Activated T-helper 2 cell treated with anti-CD3 and anti-CD28 coated beads, Interferon-gamma antibody, Interleukin-2, Interleukin-4, amounts not matched to agents 10 μg/mL and 5 μg/mL and 100 μg/mL, durations not matched to agents 14 hours and 24 hours and 36 hours (primary cell): ENCODE results near the gene SLC36A1. TPM values are rescaled to one million over a fixed set of nuclear protein-coding genes. Genes with fewer than 3 reads are reported as not detected.
"Not testable (repeated sequence)": the region's sequence is repeated elsewhere in the genome, so short reads cannot be mapped to it uniquely, and the experiment has no call there.

ENCODE experiments used
- DNase-seq: peaks from one replicate; pipeline ENCODE4 v3.0.0; 2021; ENCODE audit warnings: low spot score
- H3K27ac Mint-ChIP-seq: one replicate; pipeline ENCODE4 v1.8.0; 2021; ENCODE audit warnings: mixed read lengths
- H3K27me3 Mint-ChIP-seq: one replicate; pipeline ENCODE4 v1.8.0; 2021; ENCODE audit warnings: low read depth, mixed read lengths
- H3K36me3 Mint-ChIP-seq: one replicate; pipeline ENCODE4 v1.8.0; 2021; ENCODE audit warnings: low read depth, mixed read lengths
- H3K4me1 Mint-ChIP-seq: one replicate; pipeline ENCODE4 v1.8.0; 2021; ENCODE audit warnings: low read depth, mixed read lengths
- H3K4me3 Mint-ChIP-seq: one replicate; pipeline ENCODE4 v1.8.0; 2021; ENCODE audit warnings: low read depth, mild to moderate bottlenecking, moderate library complexity, mixed read lengths
- H3K9me3 Mint-ChIP-seq: one replicate; pipeline ENCODE4 v1.8.0; 2021; ENCODE audit warnings: mixed read lengths
- intact Hi-C: fragments of 100-400 bp; cut with micrococcal nuclease; formaldehyde crosslinking; loops from one replicate; pipeline ENCODE4 v1.15.1; 2023
- total RNA-seq: library from RNA; stranded (reverse); gene quantifications from 2 replicates; pipeline ENCODE4 v1.2.3, GENCODE V29; 2022

Gene SLC36A1
- 6.0 and 6.2 TPM in 2 replicates for total RNA-seq

DNA sequence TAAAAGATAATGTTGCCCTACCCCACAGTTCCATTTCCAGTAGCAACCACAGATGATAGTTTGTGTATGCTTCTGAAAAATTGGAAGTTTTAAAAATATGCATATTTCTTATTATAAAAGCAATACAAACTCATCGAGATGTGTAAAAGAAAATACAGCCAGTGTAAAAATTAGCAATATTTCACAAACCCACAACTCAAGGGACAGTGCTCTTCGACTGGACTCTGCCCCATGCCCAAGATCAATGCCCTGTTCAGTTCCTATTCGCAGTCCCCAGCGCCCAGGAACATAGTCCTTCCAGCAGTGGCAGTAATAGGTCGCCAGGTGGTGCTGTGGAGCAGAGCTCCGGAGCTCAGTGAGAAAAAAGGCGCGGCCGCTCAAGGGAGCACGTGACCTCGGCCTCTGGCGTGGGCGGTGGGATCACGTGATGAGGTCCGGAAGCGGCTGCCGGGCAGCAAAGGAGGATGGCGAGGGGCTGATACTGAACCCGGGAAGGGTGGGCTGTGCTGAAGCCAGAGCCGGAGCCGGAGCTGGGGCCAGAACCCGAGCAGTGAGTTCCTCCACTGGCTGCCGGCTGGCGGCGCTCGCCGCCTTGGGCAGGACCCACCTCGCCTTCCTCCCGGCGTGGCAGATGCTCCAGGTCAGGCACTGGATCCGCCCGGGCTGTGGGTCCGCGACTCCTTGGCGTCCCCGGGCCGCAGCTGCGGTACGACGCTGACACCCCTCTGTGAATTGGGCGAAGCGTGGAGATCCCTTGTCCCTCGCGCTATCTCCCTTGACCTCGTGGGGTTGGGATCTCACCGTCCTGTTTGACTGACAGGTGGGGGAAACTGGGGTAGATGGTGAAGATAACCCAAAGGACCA lies at the start of gene SLC36A1:
SLC36A1 (plus strand) TSS at position 430 of the 864 bp plus-strand sequence. CDS start 11,190 bp downstream, outside the sequence.
- no peaks in the 10 kb centered on the region for H3K9me3 Mint-ChIP-seq
- intact Hi-C loops: loop anchor here (1.0 to 5.0 kb wide), 5 partner anchors 53 to 323 kb away; partner anchors contain the start of gene G3BP1
- peaks cover 29% of the 10 kb centered on the region for H3K4me1 Mint-ChIP-seq
- H3K27ac Mint-ChIP-seq: peak within 1 kb of the TSS; percentile 83
- H3K27me3 Mint-ChIP-seq: peaks cover 38% of the 10 kb centered on the region
- peak; percentile 88 for DNase-seq
- H3K36me3 Mint-ChIP-seq: no peaks in the 10 kb centered on the region
- H3K4me3 Mint-ChIP-seq: peak within 1 kb of the TSS; percentile 85

GRCh38 chr5:151405334-151406160 lies 41.9 kb upstream of the SLC36A1 start:
- no peak for DNase-seq
- Mint-ChIP-seq H3K4me3 (no peak overlapping the region), H3K36me3 (no peaks in the 10 kb centered on the region), H3K27me3 (peaks cover 15% of the 10 kb centered on the region), H3K27ac (no peak overlapping the region), H3K4me1 (no peaks in the 10 kb centered on the region), H3K9me3 (no peaks in the 10 kb centered on the region)
- intact Hi-C loops: no loop called here

- H3K36me3 Mint-ChIP-seq: no peaks in the 10 kb centered on the region
- no peak for DNase-seq
- intact Hi-C loops: no loop called here
- H3K4me1 Mint-ChIP-seq: no peaks in the 10 kb centered on the region
- H3K4me3 Mint-ChIP-seq: no peak overlapping the region
- no peak overlapping the region for H3K27ac Mint-ChIP-seq
- peaks cover 10% of the 10 kb centered on the region for H3K27me3 Mint-ChIP-seq
- no peaks in the 10 kb centered on the region for H3K9me3 Mint-ChIP-seq
These were observed 41.0 kb upstream of the SLC36A1 start for GRCh38 chr5:151406322-151406947.

- no peak overlapping the region for H3K27ac Mint-ChIP-seq
- no peaks in the 10 kb centered on the region for H3K4me1 Mint-ChIP-seq
These were observed 38.7 kb upstream of the SLC36A1 start for GRCh38 chr5:151408591-151409230.

DNA sequence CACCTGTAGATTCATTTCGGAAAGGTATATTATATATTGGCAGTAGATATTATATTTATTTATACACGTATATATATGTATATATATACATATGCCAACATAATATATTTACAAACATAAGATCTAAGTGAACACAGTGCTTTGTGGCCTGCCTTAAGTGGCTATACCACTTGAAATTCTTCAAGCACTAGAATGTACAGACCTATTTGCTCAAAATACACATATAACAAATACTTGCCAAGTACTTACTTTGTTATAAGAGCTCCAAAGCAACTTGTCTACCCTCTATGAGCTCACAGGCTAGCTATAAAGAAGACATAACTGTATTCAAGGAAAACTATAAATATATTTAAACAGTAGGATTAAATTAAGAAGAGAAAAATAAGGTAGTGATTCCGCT lies 33.6 kb upstream of the SLC36A1 start:
- Mint-ChIP-seq H3K27me3 (peaks cover 10% of the 10 kb centered on the region), H3K4me1 (no peaks in the 10 kb centered on the region), H3K36me3 (no peaks in the 10 kb centered on the region), H3K27ac (no peak overlapping the region), H3K9me3 (peaks cover 12% of the 10 kb centered on the region), H3K4me3 (no peak overlapping the region)
- no peak for DNase-seq
- intact Hi-C loops: no loop called here

More at GRCh38 chr5:151408591-151409230, 38.7 kb upstream of the SLC36A1 start:
- Mint-ChIP-seq H3K9me3 (no peaks in the 10 kb centered on the region), H3K4me3 (no peak overlapping the region), H3K27me3 (peaks cover 13% of the 10 kb centered on the region), H3K36me3 (no peaks in the 10 kb centered on the region)
- DNase-seq: no peak
- intact Hi-C loops: no loop called here

GRCh38 chr5:151414536-151414935 lies 32.9 kb upstream of the SLC36A1 start:
- H3K9me3 Mint-ChIP-seq: peaks cover 15% of the 10 kb centered on the region
- H3K4me3 Mint-ChIP-seq: no peak overlapping the region
- H3K36me3 Mint-ChIP-seq: no peaks in the 10 kb centered on the region
- intact Hi-C loops: no loop called here
- no peak overlapping the region for H3K27ac Mint-ChIP-seq
- no peak for DNase-seq
- peaks cover 10% of the 10 kb centered on the region for H3K27me3 Mint-ChIP-seq
- no peaks in the 10 kb centered on the region for H3K4me1 Mint-ChIP-seq

DNA sequence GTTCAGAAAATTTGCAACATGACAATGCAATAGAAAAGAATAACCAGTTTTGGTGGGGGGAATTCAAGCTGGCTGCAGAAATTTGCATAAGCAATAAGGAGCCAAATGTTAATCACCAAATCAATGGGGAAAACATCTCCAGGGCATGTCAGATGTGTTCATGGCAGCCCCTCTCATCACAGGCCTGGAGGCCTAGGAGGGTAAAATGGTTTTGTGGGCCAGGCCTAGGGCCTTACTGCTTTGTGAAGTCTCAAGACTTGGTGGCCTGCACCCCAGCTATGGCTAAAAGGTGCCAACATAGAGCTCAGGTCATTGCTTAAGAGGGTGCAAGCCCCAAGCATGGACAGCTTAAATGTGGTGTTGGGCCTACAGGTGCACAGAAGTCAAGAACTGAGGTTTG lies 29.7 kb upstream of the SLC36A1 start:
- Mint-ChIP-seq H3K4me3 (no peak overlapping the region), H3K27me3 (peaks cover 6% of the 10 kb centered on the region), H3K36me3 (no peaks in the 10 kb centered on the region), H3K27ac (no peak overlapping the region), H3K4me1 (no peaks in the 10 kb centered on the region), H3K9me3 (peaks cover 15% of the 10 kb centered on the region)
- no peak for DNase-seq
- intact Hi-C loops: no loop called here

- no peaks in the 10 kb centered on the region for H3K36me3 Mint-ChIP-seq
- no peak for DNase-seq
- no peaks in the 10 kb centered on the region for H3K4me1 Mint-ChIP-seq
- no peak overlapping the region for H3K27ac Mint-ChIP-seq
- no peak overlapping the region for H3K4me3 Mint-ChIP-seq
- H3K9me3 Mint-ChIP-seq: peaks cover 15% of the 10 kb centered on the region
- H3K27me3 Mint-ChIP-seq: peaks cover 7% of the 10 kb centered on the region
- intact Hi-C loops: no loop called here
These were observed 27.3 kb upstream of the SLC36A1 start for GRCh38 chr5:151420127-151420526.

GRCh38 chr5:151424892-151425523 lies 22.4 kb upstream of the SLC36A1 start:
- Mint-ChIP-seq H3K9me3 (no peaks in the 10 kb centered on the region), H3K27me3 (peaks cover 13% of the 10 kb centered on the region), H3K4me3 (no peak overlapping the region), H3K36me3 (no peaks in the 10 kb centered on the region), H3K4me1 (no peaks in the 10 kb centered on the region), H3K27ac (no peak overlapping the region)
- intact Hi-C loops: no loop called here
- DNase-seq: no peak

DNA sequence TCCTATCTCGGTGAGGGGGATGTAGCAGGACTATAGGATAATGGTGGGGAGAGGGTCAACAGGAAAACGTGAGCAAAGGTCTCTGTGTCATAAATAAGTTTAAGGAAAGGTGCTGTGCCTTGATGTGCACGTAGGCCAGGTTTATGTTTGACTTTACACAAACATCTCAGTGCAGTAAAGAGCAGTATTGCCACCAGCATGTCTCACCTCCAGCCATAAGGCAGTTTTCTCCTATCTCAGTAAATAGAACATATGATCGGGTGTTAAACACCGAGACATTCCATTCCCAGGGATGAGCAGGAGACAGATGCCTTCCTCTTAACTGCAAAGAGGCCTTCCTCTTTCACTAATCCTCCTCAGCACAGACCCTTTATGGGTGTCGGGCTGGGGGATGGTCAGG lies 21.1 kb upstream of the SLC36A1 start:
- H3K9me3 Mint-ChIP-seq, intact Hi-C loops, H3K27ac Mint-ChIP-seq, H3K36me3 Mint-ChIP-seq, DNase-seq, H3K4me3 Mint-ChIP-seq, H3K4me1 Mint-ChIP-seq: not testable (repeated sequence)
- H3K27me3 Mint-ChIP-seq: peaks cover 13% of the 10 kb centered on the region

- no peaks in the 10 kb centered on the region for H3K36me3 Mint-ChIP-seq
- no peaks in the 10 kb centered on the region for H3K4me1 Mint-ChIP-seq
- H3K4me3 Mint-ChIP-seq: no peak overlapping the region
- no peak overlapping the region for H3K27ac Mint-ChIP-seq
- peaks cover 11% of the 10 kb centered on the region for H3K27me3 Mint-ChIP-seq
- intact Hi-C loops: no loop called here
- DNase-seq: no peak
- H3K9me3 Mint-ChIP-seq: no peaks in the 10 kb centered on the region
These were observed 20.1 kb upstream of the SLC36A1 start for GRCh38 chr5:151427258-151427657.

DNA sequence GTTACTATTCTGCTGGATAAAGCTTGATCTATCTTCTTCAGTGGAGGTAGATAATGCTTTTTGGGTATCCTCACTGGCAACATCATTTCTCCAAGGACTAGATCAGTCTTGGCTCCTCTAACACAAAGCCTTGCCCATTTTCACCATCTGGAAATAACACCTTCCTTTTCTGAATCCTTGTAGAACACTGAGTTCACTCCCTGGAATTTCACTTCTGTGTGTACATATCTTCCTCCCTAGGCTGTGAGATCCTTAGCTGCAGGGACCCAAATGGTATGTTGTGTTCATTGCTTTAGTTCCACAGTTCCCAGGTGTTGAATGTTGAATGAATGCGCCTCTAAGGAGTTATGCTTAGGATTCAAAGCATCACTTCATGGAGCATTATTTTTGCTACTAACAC lies 16.7 kb upstream of the SLC36A1 start:
- H3K4me3 Mint-ChIP-seq: no peak overlapping the region
- intact Hi-C loops: no loop called here

More for the DNA sequence above, 16.7 kb upstream of the SLC36A1 start:
- H3K27me3 Mint-ChIP-seq: peaks cover 15% of the 10 kb centered on the region
- H3K4me1 Mint-ChIP-seq: no peaks in the 10 kb centered on the region
- H3K36me3 Mint-ChIP-seq: no peaks in the 10 kb centered on the region
- DNase-seq: no peak
- H3K9me3 Mint-ChIP-seq: no peaks in the 10 kb centered on the region
- H3K27ac Mint-ChIP-seq: no peak overlapping the region
